Activated B cell treated with CpG ODN at 0.5 μM for 24 hours (primary cell): Measurements from ENCODE around the gene KRT4. TPM values are rescaled to one million over a fixed set of nuclear protein-coding genes. Genes with fewer than 3 reads are reported as not detected.

ENCODE experiments used
- ATAC-seq: fragments of 200-7000 bp; cut with Tn5 transposase; one replicate; pipeline ENCODE4 v1.10.0; 2021; ENCODE audit warnings: low read depth, mild to moderate bottlenecking, moderate library complexity
- CTCF ChIA-PET: fragments of 350-600 bp; sonication (Branson Sonifier 250); formaldehyde crosslinking; loops from one replicate; lab custom pipeline; 2021; ENCODE audit warnings: antibody characterized with exemption; lab: Charles Lee
- POLR2A ChIA-PET: fragments of 350-600 bp; sonication (Branson Sonifier 250); formaldehyde crosslinking; loops from one replicate; lab custom pipeline; 2021; ENCODE audit warnings: antibody characterized with exemption; lab: Charles Lee
- DNase-seq: peaks from one replicate; pipeline ENCODE4 v3.0.0; 2022
- H3K27ac Mint-ChIP-seq: one replicate; pipeline ENCODE4 v1.8.0; 2020; ENCODE audit warnings: mixed read lengths
- H3K27me3 Mint-ChIP-seq: one replicate; pipeline ENCODE4 v1.8.0; 2021; ENCODE audit warnings: mixed read lengths
- H3K36me3 Mint-ChIP-seq: one replicate; pipeline ENCODE4 v1.8.0; 2021; ENCODE audit warnings: low read depth, mixed read lengths
- H3K4me1 Mint-ChIP-seq: one replicate; pipeline ENCODE4 v1.8.0; 2021; ENCODE audit warnings: mixed read lengths
- H3K4me3 Mint-ChIP-seq: one replicate; pipeline ENCODE4 v1.8.0; 2020; ENCODE audit warnings: mild to moderate bottlenecking, mixed read lengths
- H3K9me3 Mint-ChIP-seq: one replicate; pipeline ENCODE4 v1.8.0; 2020; ENCODE audit warnings: mixed read lengths
- CTCF ChIP-seq: fragments of 200-600 bp; IDR thresholded peaks from one replicate; pipeline ENCODE4 v1.8.0; 2022; ENCODE audit warnings: antibody characterized with exemption, mild to moderate bottlenecking
- intact Hi-C: fragments of 100-400 bp; cut with micrococcal nuclease; formaldehyde crosslinking; loops from one replicate; pipeline ENCODE4 v1.15.1; 2024
- total RNA-seq: library from RNA; stranded (reverse); gene quantifications from 2 replicates; pipeline ENCODE4 v1.2.3, GENCODE V29; 2022

KRT4 gene
- total RNA-seq, 1 donor from 2014 or later, result not detected

- ATAC-seq (no peak), DNase-seq (no peak)
- ChIA-PET POLR2A (no interaction called here), CTCF (no interaction called here)
- no peak for TF ChIP-seq CTCF
- H3K9me3 Mint-ChIP-seq, result no peaks in the 10 kb centered on the region
- peaks cover 4% of the 10 kb centered on the region for H3K27me3 Mint-ChIP-seq
- H3K27ac Mint-ChIP-seq, result no peak overlapping the region
- intact Hi-C loops, result no loop called here
- H3K4me1 Mint-ChIP-seq, result no peaks in the 10 kb centered on the region
- H3K36me3 Mint-ChIP-seq, result no peaks in the 10 kb centered on the region
- no peak overlapping the region for H3K4me3 Mint-ChIP-seq
Measured at GRCh38 chr12:52799505-52800211, 14.3 kb downstream of the KRT4 start.

- no peaks in the 10 kb centered on the region for H3K9me3 Mint-ChIP-seq
- CTCF ChIA-PET, result no interaction called here
Measured at GRCh38 chr12:52798671-52799504, 15.0 kb downstream of the KRT4 start.

GRCh38 chr12:52798003-52798670 lies 15.8 kb downstream of the KRT4 start:
- ChIA-PET CTCF (no interaction called here), POLR2A (no interaction called here)
- intact Hi-C loops, result no loop called here
- Mint-ChIP-seq H3K4me1 (no peaks in the 10 kb centered on the region), H3K36me3 (no peaks in the 10 kb centered on the region), H3K27me3 (peaks cover 9% of the 10 kb centered on the region), H3K27ac (no peak overlapping the region), H3K9me3 (no peaks in the 10 kb centered on the region), H3K4me3 (no peak overlapping the region)
- DNase-seq (no peak), ATAC-seq (no peak)
- TF ChIP-seq CTCF, result no peak

More at GRCh38 chr12:52798671-52799504, 15.0 kb downstream of the KRT4 start:
- H3K4me1 Mint-ChIP-seq, result no peaks in the 10 kb centered on the region
- H3K4me3 Mint-ChIP-seq, result no peak overlapping the region
- ATAC-seq, result no peak
- no peaks in the 10 kb centered on the region for H3K36me3 Mint-ChIP-seq
- intact Hi-C loops, result no loop called here
- no peak for DNase-seq
- peaks cover 9% of the 10 kb centered on the region for H3K27me3 Mint-ChIP-seq
- no peak overlapping the region for H3K27ac Mint-ChIP-seq
- POLR2A ChIA-PET, result no interaction called here
- no peak for TF ChIP-seq CTCF

GRCh38 chr12:52797529-52797894 lies 16.4 kb downstream of the KRT4 start:
- H3K4me1 Mint-ChIP-seq, result no peaks in the 10 kb centered on the region
- no peak for ATAC-seq

More at GRCh38 chr12:52797529-52797894, 16.4 kb downstream of the KRT4 start:
- peaks cover 9% of the 10 kb centered on the region for H3K27me3 Mint-ChIP-seq
- no peak for TF ChIP-seq CTCF
- ChIA-PET POLR2A (no interaction called here), CTCF (no interaction called here)
- no peak overlapping the region for H3K27ac Mint-ChIP-seq
- no peak overlapping the region for H3K4me3 Mint-ChIP-seq
- DNase-seq, result no peak
- H3K36me3 Mint-ChIP-seq, result no peaks in the 10 kb centered on the region
- no peaks in the 10 kb centered on the region for H3K9me3 Mint-ChIP-seq
- intact Hi-C loops, result no loop called here
